BLaER1 treated with 17β-estradiol and CSF1 and Interleukin-3, amounts not matched to agents 10 nM and 100 nM (cell line): ENCODE data around the gene SMOC2.

Source experiments
- H3K27ac ChIP-seq, 11 experiments: shearing (Covaris generic); formaldehyde crosslinking; 2 replicates each; pipeline ENCODE4 v1.8.1; 2022
- H3K27me3 ChIP-seq, 11 experiments: shearing (Covaris generic); formaldehyde crosslinking; 2 replicates each; pipeline ENCODE4 v1.8.1; 2022
- H3K36me3 ChIP-seq, 11 experiments: shearing (Covaris generic); formaldehyde crosslinking; 2 replicates each; pipeline ENCODE4 v1.8.1; 2022
- H3K4me1 ChIP-seq, 10 experiments: shearing (Covaris generic); formaldehyde crosslinking; 2 replicates each; pipeline ENCODE4 v1.8.1; 2022
- H3K4me2 ChIP-seq, 11 experiments: shearing (Covaris generic); formaldehyde crosslinking; 2 replicates each; pipeline ENCODE4 v1.8.1; 2022
- H3K4me3 ChIP-seq, 10 experiments: shearing (Covaris generic); formaldehyde crosslinking; 2 replicates each; pipeline ENCODE4 v1.8.1; 2022
- H3K9ac ChIP-seq, 11 experiments: shearing (Covaris generic); formaldehyde crosslinking; 2 replicates each; pipeline ENCODE4 v1.8.1; 2022
- H3K9me3 ChIP-seq, 11 experiments: shearing (Covaris generic); formaldehyde crosslinking; replicated peaks in 1 of 11; 2 replicates each; pipeline ENCODE4 v1.8.1; 2022
- H4K20me1 ChIP-seq, 11 experiments: shearing (Covaris generic); formaldehyde crosslinking; 2 replicates each; pipeline ENCODE4 v1.8.1; 2022
- Cebpa-rat ChIP-seq, 11 experiments: shearing (Covaris generic); IDR thresholded peaks; 2 replicates each; pipeline ENCODE4 v1.8.1; 2022

SMOC2 gene

DNA sequence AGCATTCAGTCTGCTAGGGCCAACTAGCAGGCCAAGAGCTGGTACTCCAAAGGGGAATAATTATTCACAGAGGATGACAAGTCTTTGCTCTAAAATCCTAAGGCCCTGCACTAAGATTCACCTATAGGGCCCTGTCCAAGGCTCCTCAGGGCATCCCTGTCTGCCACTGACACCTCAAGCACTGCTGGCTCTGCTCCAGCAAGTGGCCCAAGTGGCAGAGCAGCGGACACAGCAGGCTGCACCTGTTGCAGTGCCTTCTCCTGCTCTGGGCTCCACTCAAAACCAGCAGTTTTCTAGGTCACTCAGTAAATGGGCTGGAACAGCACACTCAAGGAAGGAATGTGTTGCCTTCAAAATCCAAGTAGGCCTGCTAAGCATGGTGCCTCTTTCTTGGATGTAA is 36.4 kb upstream of the SMOC2 start:
- Histone ChIP-seq H3K9ac (no peak overlapping the region), H3K4me2 (no peak overlapping the region), H3K36me3 (no peaks in the 10 kb centered on the region), H3K9me3 (no peaks in the 10 kb centered on the region), H3K4me3 (no peak overlapping the region), H3K4me1 (peaks cover 0 to 5% (median 0%) of the 10 kb centered on the region in 10 experiments; a peak in 2 of 20 replicates), H3K27me3 (no peaks in the 10 kb centered on the region), H3K27ac (no peak overlapping the region), H4K20me1 (no peaks in the 10 kb centered on the region)
- TF ChIP-seq Cebpa-rat (IDR thresholded peaks at IDR 0.05): no peak

DNA sequence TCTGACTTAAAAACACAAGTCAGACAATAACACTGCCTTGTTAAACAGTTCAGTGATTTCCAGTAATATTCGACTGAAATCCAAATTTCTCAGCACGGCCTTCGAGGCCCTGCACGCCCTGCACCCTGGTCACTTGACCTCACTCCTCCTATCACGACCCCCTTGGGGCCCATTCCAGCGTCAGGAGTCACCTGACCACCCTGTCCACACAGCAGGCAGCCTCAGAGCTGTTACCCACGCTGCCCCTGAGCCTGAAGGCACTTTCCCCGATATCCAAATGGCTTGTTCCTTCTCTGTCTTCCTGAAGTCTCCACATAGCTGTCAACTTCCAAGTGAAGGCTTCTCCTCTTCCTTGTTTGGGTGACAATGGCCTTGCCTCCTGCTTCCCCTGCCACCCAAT is 33.1 kb upstream of the SMOC2 start:
- Histone ChIP-seq H3K27me3 (no peaks in the 10 kb centered on the region), H3K36me3 (no peaks in the 10 kb centered on the region), H3K4me1 (no peaks in the 10 kb centered on the region), H3K27ac (no peak overlapping the region), H3K9ac (no peak overlapping the region), H4K20me1 (no peaks in the 10 kb centered on the region), H3K9me3 (no peaks in the 10 kb centered on the region), H3K4me3 (no peak overlapping the region), H3K4me2 (no peak overlapping the region)
- no peak for TF ChIP-seq Cebpa-rat (IDR thresholded peaks at IDR 0.05)

DNA sequence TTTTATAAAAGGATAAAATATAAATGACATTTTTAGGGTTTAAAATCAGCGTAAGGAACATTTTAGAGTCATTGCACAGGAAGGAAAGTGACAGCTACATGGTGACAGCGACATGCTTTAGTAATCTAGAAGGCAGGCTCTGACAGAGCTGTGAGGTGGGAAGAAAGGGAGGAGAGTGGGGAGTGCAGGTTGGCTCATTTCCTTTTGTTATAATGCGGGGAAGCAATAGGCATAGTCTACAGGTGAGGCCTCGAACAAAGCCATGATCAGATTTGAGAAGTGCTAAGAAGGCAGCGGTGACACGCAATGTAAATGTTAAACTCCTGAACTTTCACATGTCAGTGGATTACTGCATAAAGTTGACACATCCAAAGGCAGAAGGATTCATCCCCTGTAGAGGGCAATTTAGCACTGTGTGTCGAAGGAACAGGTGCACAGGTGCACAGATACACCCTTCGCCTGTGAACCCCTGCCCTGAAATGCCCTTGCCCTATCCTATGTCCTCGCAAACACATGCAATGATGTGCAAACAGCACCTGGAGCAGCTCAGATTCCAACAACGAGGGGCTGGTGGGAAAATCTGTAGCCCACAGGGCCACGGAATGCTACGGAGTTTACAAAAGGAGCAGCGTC is 32.4 kb upstream of the SMOC2 start:
- H3K9me3 ChIP-seq: no peaks in the 10 kb centered on the region
- no peaks in the 10 kb centered on the region for H3K4me1 ChIP-seq
- no peak overlapping the region for H3K9ac ChIP-seq
- no peak overlapping the region for H3K27ac ChIP-seq
- no peaks in the 10 kb centered on the region for H3K27me3 ChIP-seq
- no peak overlapping the region for H3K4me3 ChIP-seq
- no peaks in the 10 kb centered on the region for H4K20me1 ChIP-seq
- no peaks in the 10 kb centered on the region for H3K36me3 ChIP-seq
- TF ChIP-seq Cebpa-rat (IDR thresholded peaks at IDR 0.05): no peak
- H3K4me2 ChIP-seq: no peak overlapping the region

DNA sequence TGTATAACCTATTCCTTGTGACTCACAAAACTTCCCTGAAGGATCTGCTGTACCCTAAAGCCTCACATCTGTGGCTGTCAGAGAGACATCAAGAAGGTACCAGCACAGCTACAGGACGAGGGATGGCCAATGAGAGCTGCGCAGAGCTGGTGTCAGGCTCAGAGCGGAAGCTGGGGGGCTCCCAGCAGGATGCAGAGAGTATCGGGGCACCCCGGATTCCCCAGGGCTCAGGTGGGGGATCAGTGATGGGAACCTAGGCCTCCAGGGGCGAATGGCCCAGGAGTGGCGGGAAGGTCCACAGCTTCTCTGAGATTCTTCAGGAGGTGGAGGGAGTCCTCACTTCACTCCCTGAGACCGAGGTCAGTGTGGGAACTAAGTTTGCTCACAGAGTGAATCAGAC is 30.9 kb upstream of the SMOC2 start:
- H3K9ac ChIP-seq: no peak overlapping the region
- TF ChIP-seq Cebpa-rat (IDR thresholded peaks at IDR 0.05): no peak
- no peaks in the 10 kb centered on the region for H3K36me3 ChIP-seq
- H3K4me3 ChIP-seq: no peak overlapping the region
- no peaks in the 10 kb centered on the region for H3K27me3 ChIP-seq
- no peaks in the 10 kb centered on the region for H3K9me3 ChIP-seq
- H3K4me2 ChIP-seq: no peak overlapping the region
- H3K4me1 ChIP-seq: no peaks in the 10 kb centered on the region
- no peak overlapping the region for H3K27ac ChIP-seq
- no peaks in the 10 kb centered on the region for H4K20me1 ChIP-seq

DNA sequence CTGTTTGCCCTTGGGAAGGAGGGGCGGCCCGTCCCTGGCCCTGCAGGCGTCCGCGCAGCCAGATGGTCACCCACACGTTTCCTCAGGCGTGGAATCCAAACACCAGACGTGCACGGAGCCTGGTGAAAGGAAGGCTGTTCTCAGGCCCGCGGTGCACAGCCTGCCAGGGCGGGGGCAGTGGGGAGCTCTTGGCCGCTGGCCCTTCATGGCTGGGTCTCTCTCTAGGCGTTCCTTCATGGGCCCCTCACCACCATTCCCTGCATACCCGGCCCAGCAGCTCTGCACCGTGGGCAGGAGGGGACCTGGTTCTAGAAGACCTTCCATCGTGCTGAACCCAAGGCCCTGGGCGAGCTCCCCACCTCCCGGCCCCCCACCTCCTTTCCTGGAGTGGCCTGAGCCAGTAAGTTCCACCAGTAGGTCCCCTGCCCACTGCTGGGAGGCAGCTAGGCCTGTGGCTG is 30.4 kb upstream of the SMOC2 start:
- Histone ChIP-seq H3K4me2 (no peak overlapping the region), H3K36me3 (no peaks in the 10 kb centered on the region), H3K4me3 (no peak overlapping the region), H3K27ac (no peak overlapping the region), H4K20me1 (no peaks in the 10 kb centered on the region), H3K9ac (no peak overlapping the region), H3K9me3 (no peaks in the 10 kb centered on the region), H3K27me3 (no peaks in the 10 kb centered on the region), H3K4me1 (no peaks in the 10 kb centered on the region)
- TF ChIP-seq Cebpa-rat (IDR thresholded peaks at IDR 0.05): no peak

DNA sequence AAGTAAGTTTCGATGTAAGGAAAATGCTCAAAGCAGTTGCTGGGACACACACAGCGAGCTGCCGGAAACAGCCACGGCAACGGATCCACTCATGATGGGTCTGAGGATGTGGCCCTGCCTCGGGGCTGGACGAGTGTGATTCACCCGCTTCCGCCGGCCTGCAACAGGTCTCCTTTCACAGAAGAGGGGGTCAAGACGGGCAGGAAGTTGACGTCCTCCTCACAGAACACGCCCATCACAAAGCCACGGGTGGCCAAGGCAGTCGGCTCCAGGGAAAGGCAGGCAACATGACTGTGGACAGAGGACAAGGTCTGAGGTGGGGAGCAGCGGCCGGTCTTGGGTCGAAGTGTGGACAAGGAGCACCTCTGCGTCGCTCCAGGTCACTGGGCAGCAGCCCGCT is 29.9 kb upstream of the SMOC2 start:
- no peaks in the 10 kb centered on the region for H3K36me3 ChIP-seq
- no peak overlapping the region for H3K4me3 ChIP-seq
- H4K20me1 ChIP-seq: no peaks in the 10 kb centered on the region
- H3K27me3 ChIP-seq: no peaks in the 10 kb centered on the region
- H3K9me3 ChIP-seq: no peaks in the 10 kb centered on the region
- no peaks in the 10 kb centered on the region for H3K4me1 ChIP-seq
- no peak overlapping the region for H3K4me2 ChIP-seq
- H3K9ac ChIP-seq: no peak overlapping the region
- no peak overlapping the region for H3K27ac ChIP-seq
- TF ChIP-seq Cebpa-rat (IDR thresholded peaks at IDR 0.05): no peak

DNA sequence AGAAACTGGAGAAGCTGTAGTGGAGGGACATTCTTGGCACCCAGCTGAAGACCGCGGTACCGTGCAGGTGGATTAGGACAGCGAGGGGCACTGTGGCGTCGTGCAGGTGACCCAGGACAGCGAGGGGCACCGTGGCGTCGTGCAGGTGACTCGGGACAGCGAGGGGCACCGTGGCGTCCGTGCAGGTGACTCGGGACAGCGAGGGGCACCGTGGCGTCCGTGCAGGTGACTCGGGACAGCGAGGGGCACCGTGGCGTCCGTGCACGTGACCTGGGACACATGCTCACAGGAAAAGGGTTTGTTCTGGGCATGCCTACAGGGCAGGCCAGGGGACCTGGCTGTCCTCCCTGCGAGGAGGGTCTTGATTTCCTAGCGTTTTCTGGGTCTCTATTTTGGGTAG is 29.2 kb upstream of the SMOC2 start:
- no peak overlapping the region for H3K9ac ChIP-seq
- TF ChIP-seq Cebpa-rat (IDR thresholded peaks at IDR 0.05): no peak
- no peaks in the 10 kb centered on the region for H3K4me1 ChIP-seq
- H3K4me2 ChIP-seq: no peak overlapping the region
- no peaks in the 10 kb centered on the region for H3K27me3 ChIP-seq
- H4K20me1 ChIP-seq: no peaks in the 10 kb centered on the region
- H3K4me3 ChIP-seq: no peak overlapping the region
- H3K27ac ChIP-seq: no peak overlapping the region
- H3K36me3 ChIP-seq: no peaks in the 10 kb centered on the region
- H3K9me3 ChIP-seq: no peaks in the 10 kb centered on the region

DNA sequence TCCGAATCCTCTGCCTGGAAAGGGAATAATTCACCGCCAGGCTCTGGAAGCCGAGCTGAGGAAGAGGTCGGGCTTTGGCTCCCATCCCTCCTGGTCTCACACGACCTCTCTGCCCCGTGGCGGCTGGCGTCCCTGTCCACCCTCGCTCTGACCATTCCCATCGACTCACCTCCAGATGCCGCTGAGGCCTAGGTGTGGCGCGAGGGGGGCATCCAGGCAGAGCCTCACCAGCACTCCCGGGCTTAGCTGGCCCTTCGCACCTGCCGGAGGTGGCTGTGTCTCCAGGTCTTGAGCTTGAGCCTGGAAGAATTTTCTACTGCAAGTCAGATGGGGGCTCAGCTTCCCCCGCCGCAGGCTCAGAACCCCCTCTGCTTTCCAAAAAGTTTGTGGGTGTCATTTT is 28.5 kb upstream of the SMOC2 start:
- TF ChIP-seq Cebpa-rat (IDR thresholded peaks at IDR 0.05): no peak
- H3K4me1 ChIP-seq: no peaks in the 10 kb centered on the region
- no peaks in the 10 kb centered on the region for H3K9me3 ChIP-seq
- no peak overlapping the region for H3K4me3 ChIP-seq
- no peaks in the 10 kb centered on the region for H3K27me3 ChIP-seq
- no peak overlapping the region for H3K9ac ChIP-seq
- no peaks in the 10 kb centered on the region for H3K36me3 ChIP-seq
- H3K27ac ChIP-seq: no peak overlapping the region
- no peaks in the 10 kb centered on the region; a peak in 1 of 22 replicates for H4K20me1 ChIP-seq
- H3K4me2 ChIP-seq: no peak overlapping the region

DNA sequence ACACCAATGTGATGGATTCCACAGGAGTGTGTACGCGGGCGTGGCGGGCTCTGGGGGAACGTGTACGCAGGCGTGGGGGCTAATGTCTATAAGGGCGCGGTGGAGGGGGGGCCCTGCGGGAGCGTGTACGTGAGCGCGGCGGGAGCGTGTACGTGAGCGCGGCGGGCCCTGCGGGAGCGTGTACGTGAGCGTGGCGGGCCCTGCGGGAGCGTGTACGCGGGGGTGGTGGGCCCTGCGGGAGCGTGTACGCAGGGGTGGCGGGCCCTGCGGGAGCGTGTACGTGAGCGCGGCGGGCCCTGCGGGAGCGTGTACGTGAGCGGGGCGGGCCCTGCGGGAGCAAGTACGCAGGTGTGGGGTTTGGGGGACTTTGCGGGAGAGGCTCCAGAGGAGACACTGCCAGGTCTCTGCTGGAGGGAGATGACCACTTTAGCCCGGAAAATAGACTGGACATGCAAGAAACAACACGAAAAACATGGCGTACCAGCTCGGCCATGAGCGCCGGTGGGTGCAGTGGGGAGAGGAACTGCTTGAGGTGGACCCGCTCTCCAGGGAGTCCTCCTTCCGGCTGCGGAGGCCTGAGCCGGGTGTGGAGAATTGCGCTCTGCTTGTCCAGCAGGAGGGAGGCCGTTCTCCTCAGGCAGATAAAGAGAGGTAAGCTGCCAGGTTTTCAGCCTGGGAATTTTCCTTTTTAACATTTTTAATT is 27.8 kb upstream of the SMOC2 start:
- H3K27ac ChIP-seq: no peak overlapping the region
- no peak overlapping the region for H3K4me2 ChIP-seq
- H3K27me3 ChIP-seq: no peaks in the 10 kb centered on the region
- no peaks in the 10 kb centered on the region for H3K36me3 ChIP-seq
- no peaks in the 10 kb centered on the region for H3K4me1 ChIP-seq
- no peak for TF ChIP-seq Cebpa-rat (IDR thresholded peaks at IDR 0.05)
- no peak overlapping the region for H3K4me3 ChIP-seq
- no peak overlapping the region for H3K9ac ChIP-seq
- H4K20me1 ChIP-seq: no peaks in the 10 kb centered on the region; a peak in 1 of 22 replicates
- no peaks in the 10 kb centered on the region for H3K9me3 ChIP-seq

DNA sequence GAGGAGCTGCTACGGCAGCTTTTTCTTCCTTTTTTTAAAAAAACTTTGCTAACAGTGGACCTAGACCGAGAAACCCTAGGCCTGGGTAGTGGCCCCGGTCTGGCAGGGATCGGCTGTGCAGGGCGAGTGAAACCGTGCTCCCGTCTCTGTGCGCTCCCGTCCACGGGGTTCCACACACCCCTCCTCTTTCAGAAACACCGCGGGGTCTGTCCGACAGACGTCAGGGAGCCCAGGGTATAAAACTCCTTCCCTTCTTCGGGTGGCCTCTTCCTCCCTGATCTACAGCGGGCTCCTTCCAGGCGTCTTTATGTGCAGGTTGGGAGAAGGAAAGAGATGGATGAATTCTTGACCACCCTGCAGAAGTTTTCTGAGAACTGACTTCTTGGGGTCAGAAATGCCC is 27.1 kb upstream of the SMOC2 start:
- Histone ChIP-seq H3K4me1 (no peaks in the 10 kb centered on the region), H3K9me3 (no peaks in the 10 kb centered on the region), H3K4me2 (no peak overlapping the region), H3K36me3 (no peaks in the 10 kb centered on the region), H4K20me1 (no peaks in the 10 kb centered on the region; a peak in 1 of 22 replicates), H3K27me3 (no peaks in the 10 kb centered on the region), H3K27ac (no peak overlapping the region), H3K9ac (no peak overlapping the region), H3K4me3 (no peak overlapping the region)
- no peak for TF ChIP-seq Cebpa-rat (IDR thresholded peaks at IDR 0.05)
